CD4-positive, alpha-beta T cell treated with Interleukin-1 beta for 1 hour (primary cell): ENCODE data around the gene SYT6.
A peak's percentile ranks its signal among the peaks of the same experiment; 100 is the strongest.

ENCODE experiments used
- DNase-seq, 2 donors: peaks; one replicate each; pipeline ENCODE4 v3.0.0-alpha.2; 2020 to 2022

The SYT6 gene

DNA sequence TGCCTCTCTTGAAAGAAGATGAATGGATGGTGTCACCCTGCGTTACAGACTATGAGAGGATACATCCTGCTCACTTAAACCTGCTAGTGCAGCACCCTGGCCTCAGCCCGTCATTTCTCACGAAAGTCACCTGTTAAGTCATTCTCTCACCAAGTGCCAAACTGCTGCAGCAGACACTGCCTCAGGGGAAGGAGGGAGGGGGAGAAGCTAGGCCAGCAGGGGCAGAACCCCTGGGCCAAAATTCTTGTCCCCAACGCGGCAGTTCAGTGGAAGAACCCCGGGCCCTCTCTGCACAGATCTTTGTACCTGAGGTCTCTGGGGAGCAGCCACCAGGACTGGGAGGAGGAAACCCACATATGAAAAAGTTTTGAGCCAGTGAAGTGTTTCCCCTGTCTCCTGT, 37.6 kb downstream of the SYT6 start:
- no peak for DNase-seq

DNA sequence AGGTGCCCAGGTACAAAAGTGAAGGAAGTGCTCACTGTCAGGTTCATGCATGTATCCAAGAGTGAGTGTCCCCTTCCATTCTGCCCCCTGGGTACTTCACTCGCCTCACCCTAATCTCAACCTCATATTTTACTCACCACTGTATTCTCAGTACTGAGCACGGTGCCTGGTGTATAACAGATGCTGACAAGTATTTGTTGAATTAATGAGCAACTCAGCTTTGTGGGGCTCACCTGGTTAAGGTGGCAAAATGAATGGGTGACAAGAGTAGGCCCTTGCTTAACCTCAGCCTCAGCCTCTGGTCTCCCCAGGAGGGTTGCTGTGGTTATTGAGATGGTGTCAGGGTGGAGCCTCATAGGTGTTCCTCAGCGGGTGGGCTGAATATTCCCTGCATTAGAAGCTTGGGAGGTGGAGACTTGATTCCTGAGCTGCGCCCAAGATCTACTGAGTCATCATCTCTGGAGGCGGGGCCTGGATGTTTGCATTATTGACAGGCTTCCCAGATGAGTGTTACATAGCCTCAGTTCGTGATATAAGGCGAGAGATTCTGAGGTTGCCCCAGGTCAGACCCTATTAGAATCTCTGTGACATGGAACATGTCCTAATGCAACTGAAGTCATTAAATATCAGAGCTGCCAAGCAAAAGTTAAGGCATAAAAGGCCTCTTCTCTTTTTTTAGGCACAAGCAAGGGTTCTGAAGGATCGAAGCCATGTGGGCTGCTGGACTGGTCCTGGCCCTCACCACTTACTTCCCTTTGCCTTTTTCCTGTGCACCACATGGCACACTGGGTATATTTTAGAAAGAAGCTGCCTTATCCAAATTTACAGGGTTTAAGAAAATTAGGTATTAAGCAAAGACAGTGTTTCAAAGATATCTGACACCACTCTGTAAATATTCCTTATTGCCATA, 39.2 kb downstream of the SYT6 start:
- no peak for DNase-seq

DNA sequence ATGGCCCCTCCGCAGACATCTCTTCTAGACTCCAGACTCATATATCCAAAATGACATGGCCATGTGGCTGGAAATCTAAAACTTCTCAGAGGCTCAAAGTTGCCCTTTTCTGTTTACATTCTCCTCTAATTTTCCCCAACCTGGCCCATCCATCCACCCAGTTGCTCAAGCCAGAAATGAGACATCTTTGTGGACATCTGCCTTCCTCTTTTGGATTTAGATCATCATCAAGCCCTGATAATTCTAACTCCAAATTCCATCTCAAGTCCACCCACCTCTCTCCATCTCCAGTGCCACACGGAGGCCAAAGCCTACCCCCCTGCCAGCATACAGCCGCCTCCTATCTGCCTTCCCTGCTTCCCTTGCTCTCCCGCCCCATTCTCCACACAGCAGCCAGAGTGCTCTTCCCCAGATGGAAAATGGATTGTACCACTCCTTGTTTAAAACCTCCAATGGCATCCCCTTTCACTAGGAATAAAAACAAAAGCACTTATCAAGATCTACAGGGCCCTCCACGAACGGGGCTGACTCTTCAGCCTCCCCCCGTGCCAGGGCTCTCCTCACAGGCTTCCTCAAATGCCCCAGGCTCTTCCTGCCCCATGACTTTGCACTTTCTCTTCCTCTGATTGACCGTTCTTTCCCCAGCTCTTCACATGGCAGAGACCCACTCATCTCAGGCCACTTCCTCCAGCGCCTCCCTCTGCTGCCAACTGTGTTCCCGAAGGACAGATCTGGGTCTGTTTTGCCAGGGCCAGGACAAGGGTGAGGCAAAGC, 40.1 kb downstream of the SYT6 start:
- peak in 1 of 2 donors; percentile 50 for DNase-seq

DNA sequence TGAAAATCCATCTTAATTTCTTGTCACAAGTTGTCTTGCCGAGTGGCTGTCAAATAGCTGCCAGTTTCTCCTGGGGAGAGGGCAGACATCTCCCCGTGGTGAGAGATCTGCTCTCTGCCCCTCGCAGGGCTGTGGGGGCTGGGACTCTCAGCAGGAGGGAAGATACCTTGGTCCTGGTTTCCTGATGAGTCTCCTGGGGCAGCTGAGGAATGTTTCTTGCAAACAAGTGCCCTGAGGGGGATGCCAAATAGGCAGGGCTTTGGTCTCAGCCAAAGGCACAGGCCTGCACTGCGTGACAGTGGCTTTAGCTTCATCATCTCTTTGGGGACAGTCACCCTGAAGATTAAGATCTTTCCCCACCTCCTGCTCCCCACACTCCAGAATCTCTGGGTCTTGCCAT, 40.9 kb downstream of the SYT6 start:
- no peak for DNase-seq

DNA sequence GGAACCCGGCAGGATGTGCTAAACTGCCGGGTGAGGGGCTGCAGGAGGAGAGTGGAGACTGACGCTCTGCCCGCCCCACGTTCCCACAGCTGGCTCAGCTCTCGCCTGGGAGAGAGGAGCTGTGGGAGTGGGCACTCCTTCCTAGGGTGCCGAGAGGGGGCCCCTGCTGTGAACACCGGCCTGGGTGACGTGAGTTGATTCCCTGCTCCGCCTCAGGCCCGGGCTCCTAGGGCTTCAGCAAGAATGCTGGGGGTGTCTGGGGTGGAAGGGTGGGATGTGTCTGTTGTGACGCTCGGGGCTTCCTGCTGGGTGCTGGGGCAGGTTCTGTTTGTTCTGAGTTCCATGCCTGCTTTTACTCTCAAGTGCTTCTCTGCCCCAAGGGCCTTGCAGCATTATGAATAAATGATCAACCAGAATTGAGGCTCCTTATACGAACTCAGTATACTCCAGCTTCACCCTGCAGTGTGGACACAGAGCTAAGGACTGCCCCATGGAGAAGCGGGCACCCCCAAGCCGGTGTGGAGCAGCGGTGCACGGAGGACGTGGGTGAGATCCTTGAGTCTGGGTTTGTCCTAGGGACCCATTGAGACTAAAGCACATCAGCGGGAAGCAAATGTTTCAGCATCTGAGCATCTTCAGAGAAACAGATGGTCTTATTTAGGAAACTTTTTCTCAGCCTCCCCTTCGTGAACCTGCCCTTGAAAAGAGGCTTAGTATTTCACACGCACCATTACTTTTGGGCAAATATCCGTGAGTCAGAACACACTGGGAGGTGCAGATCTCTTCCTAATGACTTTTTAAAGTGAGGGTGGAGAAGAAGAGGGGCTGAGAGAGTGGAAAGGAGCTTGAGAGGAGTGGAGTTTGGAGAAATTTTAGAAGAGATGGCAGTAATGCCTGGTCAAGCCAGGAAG, 41.7 kb downstream of the SYT6 start:
- no peak for DNase-seq

DNA sequence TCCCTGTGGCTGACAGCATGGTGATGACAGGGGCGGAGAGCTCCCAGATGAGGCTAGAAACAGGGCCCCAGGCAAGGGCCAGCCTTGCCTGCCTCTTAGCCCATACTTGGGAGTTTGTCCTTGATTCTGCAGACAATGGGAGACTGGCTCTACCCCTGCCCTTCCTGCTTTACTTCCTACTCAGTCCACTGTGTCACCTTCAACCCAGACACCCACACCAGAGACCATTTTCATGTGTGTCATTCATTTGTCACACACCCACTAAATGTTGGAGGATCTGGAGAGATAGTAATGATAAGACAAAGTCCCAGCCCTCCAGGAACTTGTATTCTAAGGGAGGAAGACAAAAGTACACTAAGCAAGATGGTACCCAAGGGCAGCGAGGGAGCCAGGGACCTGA, 43.7 kb downstream of the SYT6 start:
- no peak for DNase-seq

DNA sequence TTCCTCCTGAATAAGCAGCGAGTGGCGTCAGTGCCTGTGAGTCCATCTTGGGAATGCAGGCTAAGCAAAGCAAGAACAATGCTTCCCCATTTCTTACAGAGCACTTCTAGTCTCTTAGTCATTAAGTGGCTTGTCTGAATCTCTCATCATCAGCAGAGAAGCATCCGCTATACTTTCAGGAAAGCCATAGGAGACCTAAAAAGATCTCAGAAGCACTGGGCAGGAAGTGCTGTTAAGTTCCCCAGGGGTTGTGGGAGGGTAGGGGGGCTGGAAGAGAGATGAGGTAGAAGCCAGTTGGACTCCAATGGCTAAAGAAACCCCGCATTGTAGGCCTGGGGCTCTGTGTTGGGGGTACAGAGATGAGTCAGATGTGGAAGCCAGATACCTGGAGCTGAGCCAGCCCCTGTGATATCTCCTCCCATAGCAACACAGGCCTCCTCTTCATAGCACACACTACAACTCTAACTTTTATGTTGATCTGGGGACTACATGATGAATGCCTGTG, 44.9 kb downstream of the SYT6 start:
- DNase-seq, result no peak

DNA sequence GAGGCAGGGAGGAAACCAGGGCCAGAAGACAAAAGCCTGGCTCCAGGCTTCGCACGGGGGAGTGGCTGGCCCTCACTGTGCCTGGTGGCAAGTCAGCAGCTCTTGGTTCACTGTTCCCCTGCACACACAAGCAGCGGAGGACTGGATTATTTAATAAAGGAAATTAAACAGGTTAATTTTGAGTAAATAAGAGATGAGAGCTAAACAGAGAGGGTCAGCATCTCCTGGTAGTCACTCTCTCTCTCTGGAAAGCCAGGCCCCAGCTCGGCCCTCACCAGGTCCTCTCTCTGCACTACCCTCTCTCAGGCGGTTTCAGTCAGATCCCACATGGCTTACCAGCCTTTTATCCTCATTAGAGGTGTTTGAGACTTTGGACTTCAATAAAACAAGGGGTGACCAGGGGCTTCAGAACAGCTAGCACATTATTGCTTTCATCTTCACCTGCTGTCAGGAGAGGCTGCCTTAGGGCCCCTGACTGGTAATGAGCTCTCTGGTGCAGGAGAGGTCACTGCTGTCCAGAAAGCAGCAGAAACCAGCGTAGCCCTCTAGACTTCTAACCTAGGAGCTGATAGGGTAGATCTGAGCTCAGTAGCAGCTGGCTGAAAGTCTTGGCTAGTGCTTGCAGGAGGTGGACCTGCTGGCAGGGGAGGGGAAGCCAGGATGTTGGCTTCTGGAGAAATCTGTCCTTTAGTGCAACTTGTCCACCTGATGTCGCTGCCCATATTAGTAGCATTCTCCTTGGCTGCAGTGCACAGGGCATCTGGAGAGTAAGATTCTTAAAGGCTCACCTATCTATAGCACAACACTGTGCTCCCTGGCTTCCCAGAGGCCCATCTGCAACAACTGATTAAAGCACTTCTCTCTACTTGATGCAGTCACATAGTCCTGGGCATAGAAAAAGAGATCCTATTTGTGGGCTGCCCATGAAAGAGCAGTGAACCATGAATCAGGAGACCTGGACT, 45.9 kb downstream of the SYT6 start:
- DNase-seq, result no peak

DNA sequence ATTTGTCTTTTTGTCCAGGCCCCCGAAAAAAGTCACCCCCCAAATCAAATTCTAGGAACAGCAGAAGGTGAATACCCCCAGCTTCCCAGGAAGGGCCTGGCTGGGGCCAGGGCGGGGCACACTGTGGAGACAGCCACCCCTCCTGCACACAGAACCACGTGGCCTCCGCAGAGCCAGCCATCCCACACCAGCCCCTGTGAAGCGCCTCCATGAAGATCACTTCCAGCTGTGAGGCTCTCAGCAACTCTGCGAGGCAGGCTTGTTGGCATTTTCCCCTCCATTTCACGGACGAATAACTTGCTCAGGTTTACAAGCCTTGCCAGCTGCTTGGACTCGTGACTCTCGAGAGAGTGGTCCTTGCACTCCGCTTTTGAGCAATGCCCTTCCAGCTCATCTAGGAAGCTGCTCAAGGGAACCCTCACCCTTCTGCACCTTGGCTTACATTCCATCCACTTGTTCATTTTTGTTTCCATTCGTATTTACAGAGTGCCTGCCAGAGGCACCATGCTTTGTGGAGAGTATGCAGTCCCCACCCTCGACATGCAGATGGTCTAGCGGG, 48.2 kb downstream of the SYT6 start:
- no peak for DNase-seq

DNA sequence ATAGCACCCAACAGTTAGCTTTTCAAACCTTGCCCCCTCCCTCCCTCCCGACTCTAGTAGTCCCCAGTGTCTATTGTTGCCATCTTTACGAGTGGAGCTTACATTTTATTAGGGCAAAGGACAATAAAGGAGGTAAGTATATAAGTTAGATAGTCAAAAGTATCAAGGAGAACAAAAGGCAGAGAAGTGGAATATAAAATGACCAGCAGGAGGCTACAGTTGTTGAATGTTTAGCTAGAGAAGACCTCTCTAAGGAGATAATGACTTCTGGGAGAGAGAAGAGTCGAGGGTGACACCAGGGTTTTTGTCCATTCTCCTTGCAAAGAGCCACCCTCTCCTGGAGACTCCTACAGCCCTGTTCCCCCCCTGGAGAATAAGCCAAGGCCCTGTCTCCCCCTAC, 48.7 kb downstream of the SYT6 start:
- DNase-seq, result no peak

DNA sequence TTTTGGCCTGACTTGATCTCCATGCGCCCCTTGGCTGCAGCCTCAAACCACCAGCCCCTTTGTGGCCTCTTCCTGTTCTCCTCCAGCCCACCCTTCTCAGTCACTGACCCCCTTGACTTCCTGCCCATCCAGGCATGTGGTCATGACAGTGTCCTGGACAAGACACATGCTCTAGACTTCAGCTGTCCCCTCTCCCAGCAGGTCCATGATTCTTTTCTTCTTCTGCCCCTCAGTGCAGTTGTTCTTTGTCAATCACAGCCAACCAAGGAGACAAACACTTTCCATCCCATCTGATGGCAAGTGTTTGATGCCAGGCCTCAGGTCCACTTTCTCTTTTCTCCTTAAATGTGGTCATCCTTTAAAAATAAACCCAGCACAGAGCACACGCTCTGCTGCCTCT, 49.7 kb downstream of the SYT6 start:
- no peak for DNase-seq

DNA sequence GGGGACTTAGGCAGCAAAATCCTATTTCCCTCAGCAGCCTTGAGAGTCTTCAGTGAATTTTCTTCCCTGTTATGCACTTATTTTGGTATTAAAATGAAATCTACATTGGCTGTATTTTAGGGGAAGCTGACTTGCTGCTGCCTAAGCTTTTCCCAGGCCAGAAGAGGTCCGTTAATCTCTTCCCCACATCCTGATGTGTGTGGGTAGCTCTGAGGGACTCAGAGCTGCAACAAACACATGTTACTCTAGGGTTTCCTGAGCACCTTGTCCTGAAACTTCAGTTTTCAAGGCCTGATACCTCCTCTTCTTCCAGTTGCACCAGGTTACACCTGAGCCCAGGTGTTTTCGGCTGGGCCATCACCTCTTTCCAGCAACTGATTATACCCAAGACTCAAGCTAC, 51.5 kb downstream of the SYT6 start:
- DNase-seq, result no peak

DNA sequence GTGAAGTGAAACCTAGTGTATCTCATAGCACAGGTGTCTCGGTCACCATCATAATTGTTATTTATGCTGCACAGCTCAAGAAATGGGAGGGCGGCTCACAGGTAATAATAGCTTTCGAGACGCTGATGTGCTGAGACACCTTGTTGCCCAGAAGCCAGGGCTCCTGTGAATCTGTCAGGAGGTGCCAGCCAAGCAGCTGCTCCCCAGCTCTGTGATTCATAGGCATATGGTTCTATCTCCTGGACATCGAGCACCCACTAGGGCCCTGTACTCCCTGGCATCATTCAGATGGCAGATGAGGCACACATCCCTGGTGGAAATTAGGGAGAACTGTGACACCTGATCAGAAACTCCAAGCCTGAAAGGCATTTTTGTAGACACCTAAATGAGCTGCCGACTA, 53.5 kb downstream of the SYT6 start:
- no peak for DNase-seq

DNA sequence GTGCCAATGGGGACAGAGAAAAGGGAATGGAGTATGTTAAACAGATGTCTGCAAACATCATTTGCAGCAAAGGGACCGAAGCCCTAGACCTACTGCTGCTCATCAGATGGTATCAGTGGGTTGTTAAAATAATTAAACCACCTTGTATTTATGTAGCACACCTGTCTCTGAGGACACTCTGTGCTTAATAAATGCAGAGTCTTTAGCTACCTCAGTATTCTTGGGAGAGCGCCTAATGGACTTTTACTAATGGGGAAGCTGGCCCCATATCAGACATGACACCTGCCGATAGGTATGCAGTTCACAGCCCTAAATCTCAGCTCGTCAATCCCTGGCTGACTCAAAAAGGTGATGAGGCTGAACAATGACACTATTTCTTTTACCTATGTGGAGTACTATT, 54.4 kb downstream of the SYT6 start:
- DNase-seq, result no peak

DNA sequence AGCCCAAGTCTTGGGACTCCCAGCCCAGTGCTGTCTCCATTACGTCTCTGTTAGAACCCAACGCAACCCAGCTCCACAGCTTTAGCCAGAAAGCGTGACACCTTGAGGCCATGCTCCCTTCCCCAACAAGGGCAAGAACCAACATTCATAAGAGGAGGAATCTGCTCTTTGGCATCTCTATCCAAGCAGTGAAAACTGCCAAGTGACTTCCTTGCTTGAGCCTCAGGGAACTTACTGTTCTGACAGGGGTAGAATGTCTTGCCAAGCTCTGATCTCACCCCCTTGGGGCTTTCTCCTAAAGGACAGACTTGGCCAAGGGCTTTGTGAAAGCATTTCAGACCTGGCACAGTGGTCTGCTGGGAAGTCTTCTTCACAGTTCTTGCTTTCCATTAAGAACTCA, 56.6 kb downstream of the SYT6 start:
- DNase-seq, result no peak

DNA sequence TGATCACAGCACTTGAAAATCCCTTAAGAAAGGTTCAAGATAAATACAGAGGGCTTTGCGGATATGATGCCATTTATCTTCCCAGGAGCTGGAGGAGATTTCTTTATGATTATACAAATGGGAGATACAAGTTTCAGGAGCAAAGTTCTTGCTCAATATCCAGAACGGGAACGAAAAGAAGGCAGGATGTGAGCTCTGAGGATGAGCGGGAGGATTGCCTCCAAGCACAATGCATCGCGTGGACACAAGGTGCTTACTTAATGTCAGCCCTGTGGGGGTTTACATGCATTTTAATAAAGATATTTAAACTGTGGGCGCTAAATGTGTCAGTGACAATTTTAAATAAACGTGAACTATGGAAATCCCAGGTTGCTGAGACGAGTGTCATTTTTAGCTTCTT, 59.0 kb downstream of the SYT6 start:
- no peak for DNase-seq

DNA sequence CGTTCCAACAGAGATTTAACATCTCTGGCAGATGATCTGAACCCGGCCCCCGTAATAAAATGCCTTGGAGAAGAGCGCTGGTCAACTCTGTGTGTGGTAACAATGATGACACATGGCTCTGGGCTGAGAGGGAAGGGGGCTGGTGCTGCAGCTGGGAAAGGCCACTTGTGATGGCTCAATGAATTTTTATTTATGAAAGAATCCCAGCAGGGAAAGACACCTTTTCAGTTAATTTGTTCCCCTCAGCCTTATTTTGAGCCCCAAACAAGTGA, 59.4 kb downstream of the SYT6 start:
- DNase-seq, result no peak

DNA sequence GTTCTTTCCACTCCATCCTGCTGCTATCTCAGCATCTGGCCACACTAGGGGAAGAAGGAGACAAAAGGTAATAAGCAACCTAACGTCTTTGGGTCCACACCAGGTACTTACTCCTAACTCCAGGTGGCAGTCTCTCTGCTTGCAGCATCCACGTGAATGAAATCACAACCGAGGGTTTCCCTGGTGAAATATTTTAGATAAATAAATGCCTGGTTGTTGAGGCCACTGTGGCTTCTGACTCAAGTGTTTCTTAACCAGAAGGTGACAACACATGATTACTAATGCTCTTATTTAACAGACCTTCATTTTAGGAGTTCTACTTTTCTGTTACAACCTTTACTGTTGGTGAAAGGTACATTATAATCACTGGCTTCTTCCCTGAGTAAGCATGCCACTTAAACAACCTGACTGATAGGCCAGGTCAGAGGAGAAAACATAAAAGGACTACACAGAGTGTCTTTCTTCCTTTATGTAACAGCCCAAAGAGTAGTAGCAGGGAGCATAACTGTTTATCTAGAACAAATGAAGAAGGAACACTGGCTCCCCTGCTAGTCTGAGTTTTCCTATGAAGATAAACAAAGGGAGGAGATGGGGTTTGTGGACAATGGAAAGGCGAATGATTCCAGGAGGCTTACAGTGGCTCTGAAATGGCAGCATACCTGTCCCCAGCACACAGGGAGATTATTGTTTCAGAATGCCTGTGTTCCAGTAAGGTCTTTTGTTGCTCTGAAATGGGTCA, 59.9 kb downstream of the SYT6 start:
- DNase-seq, result no peak

DNA sequence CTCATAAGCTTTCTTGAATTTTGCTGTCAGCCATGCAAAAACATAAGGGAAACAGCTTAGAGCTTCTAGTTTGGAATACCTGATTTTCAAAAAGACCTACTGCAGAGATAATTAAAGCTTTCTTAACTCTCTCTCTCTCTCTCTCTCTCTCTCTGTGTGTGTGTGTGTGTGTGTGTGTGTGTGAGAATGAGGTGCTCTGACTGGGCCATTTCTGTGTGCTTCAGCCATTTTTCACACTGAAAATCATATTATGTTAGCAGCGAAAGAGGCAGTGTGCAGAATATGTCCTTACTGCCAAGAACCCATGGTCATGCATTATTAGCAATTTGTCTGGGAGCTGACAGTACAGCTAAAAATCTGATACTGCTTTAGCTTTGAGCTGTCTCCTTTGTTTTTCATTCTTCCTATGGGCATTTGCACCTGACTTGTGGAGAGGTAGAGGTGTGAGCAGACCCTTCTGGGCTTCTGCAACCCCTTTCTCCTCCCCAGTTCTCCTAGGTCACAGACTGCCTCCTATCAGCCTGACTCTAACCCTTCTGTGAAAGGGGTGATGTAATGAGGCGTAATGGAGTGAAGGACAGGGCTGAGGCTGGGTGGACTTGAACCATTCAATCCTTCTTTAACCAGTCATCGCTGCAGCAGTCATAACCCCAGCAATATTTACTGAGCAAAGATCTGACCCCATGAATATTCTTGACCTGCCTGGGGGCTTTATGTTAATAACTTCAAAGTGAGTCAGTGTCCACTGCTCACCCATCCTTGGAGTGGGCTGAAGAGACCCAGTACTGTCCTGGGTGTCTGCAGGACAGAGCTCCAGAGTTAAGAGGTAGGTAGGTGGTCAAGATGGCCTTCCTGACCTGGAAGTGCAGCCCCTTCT, 61.2 kb downstream of the SYT6 start:
- DNase-seq, result no peak

DNA sequence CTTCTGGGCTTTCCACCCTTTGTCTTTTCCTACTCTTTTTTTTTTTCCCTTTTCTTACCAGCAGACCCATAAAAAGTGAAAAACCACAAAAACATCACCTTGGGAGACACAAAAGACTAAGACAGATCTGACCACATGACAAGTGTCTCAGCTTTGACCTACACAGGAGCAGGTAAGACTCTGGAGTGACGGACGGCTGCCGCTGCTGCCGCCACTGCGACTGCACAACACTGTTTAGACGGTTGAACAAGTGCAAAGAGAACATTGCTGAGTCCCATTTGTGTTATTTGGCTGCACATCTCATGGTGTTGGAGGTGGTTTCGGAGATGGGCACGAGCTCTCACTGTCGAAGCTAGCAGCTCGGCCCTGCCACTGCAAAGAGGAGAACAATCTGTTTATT, 62.0 kb downstream of the SYT6 start:
- DNase-seq, result no peak
